Measurements from ENCODE around the gene RSPO3. TPM values are rescaled to one million over a fixed set of nuclear protein-coding genes. Genes with fewer than 3 reads are reported as not detected.

Gene RSPO3
- total and polyA plus RNA-seq, 2 of the 4 experiments (the other 2 are of a cell fraction), result not detected

DNA sequence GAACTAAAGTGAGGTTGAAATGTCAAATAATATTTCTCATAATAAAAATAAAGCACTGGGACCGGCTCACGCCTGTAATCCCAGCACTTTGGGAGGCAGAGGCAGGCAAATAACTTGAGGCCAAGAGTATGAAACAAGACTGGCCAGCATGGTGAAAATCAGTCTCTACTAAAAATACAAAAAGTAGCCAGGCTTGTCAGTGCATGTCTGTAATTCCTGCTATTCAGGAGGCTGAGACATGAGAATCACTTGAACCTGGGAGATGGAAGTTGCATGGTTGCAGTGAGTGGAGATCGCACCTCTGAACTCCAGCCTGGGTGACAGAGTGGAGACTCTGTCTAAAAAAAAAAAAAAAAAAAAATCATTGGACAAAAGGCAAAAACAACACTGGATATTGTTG lies 38.4 kb upstream of the RSPO3 start:
- no peak for ATAC-seq (ENCODE audit: low read depth)
- Histone ChIP-seq H4K5ac (ENCODE audit: low read depth, low read length) (no peak overlapping the region), H3K27ac (ENCODE audit: insufficient read depth, low read length) (no peak overlapping the region), H3K14ac (replicated peaks; ENCODE audit: low read depth, low read length) (no peak overlapping the region), H2BK15ac (ENCODE audit: low read depth, low read length) (no peak overlapping the region), H3K36me3 (ENCODE audit: control insufficient read depth, insufficient read depth, low read length) (no peaks in the 10 kb centered on the region), H4K20me1 (ENCODE audit: insufficient read depth, low read length) (no peaks in the 10 kb centered on the region), H3K27me3 (ENCODE audit: control insufficient read depth, insufficient read depth, low read length) (no peaks in the 10 kb centered on the region; the same call in 1 of the 2 replicates), H3K9ac (ENCODE audit: low read depth, low read length) (no peak overlapping the region), H3K9me1 (ENCODE audit: insufficient read depth, low read length) (no peaks in the 10 kb centered on the region), H3K4me1 (ENCODE audit: control insufficient read depth, insufficient read depth, low read length) (no peaks in the 10 kb centered on the region), H2BK120ac (ENCODE audit: low read depth, low read length) (no peak overlapping the region), H2BK20ac (ENCODE audit: low read depth, low read length) (no peak overlapping the region), H3K23ac (ENCODE audit: low read depth, low read length) (no peak overlapping the region), H3K56ac (ENCODE audit: extremely low read depth, insufficient read depth, low read length) (no peak overlapping the region), H4K91ac (ENCODE audit: insufficient read depth, low read depth, low read length) (no peak overlapping the region), H3K79me1 (ENCODE audit: low read depth in 1 of 2, low read length in 2 of 2) (no peaks in the 10 kb centered on the region), H4K8ac (ENCODE audit: low read depth in 2 of 2, low read length in 2 of 2) (no peak overlapping the region), H2AK9ac (replicated peaks; ENCODE audit: low read depth, low read length, poor library complexity) (no peak overlapping the region), H3K4ac (ENCODE audit: low read depth, low read length) (no peak overlapping the region), H3K9me3 (ENCODE audit: control insufficient read depth, insufficient read depth, low read length) (no peaks in the 10 kb centered on the region), H3K18ac (ENCODE audit: low read depth, low read length) (no peak overlapping the region), H2BK5ac (ENCODE audit: low read depth, low read length, poor library complexity, severe bottlenecking) (no peak overlapping the region), H2AK5ac (ENCODE audit: low read depth, low read length) (no peak overlapping the region), H3K4me3 (ENCODE audit: insufficient read depth, low read depth, low read length) (no peak overlapping the region), H3K4me2 (ENCODE audit: low read depth, low read length) (no peak overlapping the region), H2AFZ (replicated peaks; ENCODE audit: low read length, poor library complexity) (no peak overlapping the region)
- TF ChIP-seq POLR2A (IDR thresholded peaks at IDR 0.05; ENCODE audit: low read depth, low read length) (no peak), FOS (IDR thresholded peaks at IDR 0.05; ENCODE audit: low read depth, low read length) (no peak), RAD21 (IDR thresholded peaks at IDR 0.05; ENCODE audit: low read length) (no peak), NFE2L2 (IDR thresholded peaks at IDR 0.05; ENCODE audit: low read depth, low read length) (no peak), BHLHE40 (IDR thresholded peaks at IDR 0.05; ENCODE audit: low read depth, low read length) (no peak), RCOR1 (IDR thresholded peaks at IDR 0.05; ENCODE audit: insufficient replicate concordance, low read length) (no peak), RFX5 (IDR thresholded peaks at IDR 0.05; ENCODE audit: low read depth, low read length) (no peak), SMC3 (IDR thresholded peaks at IDR 0.05; ENCODE audit: low read depth, low read length) (no peak), MAZ (IDR thresholded peaks at IDR 0.05; ENCODE audit: borderline replicate concordance, low read depth, low read length) (no peak), MXI1 (IDR thresholded peaks at IDR 0.05; ENCODE audit: borderline replicate concordance, low read depth, low read length) (no peak), CEBPB (IDR thresholded peaks at IDR 0.05; ENCODE audit: low read depth, low read length) (no peak), MAFK (IDR thresholded peaks at IDR 0.05; ENCODE audit: low read depth, low read length) (no peak), CHD1 (IDR thresholded peaks at IDR 0.05; ENCODE audit: low read depth, low read length) (no peak)
- TF ChIP-seq, protein P1, sequence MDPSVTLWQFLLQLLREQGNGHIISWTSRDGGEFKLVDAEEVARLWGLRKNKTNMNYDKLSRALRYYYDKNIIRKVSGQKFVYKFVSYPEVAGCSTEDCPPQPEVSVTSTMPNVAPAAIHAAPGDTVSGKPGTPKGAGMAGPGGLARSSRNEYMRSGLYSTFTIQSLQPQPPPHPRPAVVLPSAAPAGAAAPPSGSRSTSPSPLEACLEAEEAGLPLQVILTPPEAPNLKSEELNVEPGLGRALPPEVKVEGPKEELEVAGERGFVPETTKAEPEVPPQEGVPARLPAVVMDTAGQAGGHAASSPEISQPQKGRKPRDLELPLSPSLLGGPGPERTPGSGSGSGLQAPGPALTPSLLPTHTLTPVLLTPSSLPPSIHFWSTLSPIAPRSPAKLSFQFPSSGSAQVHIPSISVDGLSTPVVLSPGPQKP (IDR thresholded peaks at IDR 0.05; ENCODE audit: borderline replicate concordance, low read depth, low read length), result no peak
- TF ChIP-seq, protein P2, sequence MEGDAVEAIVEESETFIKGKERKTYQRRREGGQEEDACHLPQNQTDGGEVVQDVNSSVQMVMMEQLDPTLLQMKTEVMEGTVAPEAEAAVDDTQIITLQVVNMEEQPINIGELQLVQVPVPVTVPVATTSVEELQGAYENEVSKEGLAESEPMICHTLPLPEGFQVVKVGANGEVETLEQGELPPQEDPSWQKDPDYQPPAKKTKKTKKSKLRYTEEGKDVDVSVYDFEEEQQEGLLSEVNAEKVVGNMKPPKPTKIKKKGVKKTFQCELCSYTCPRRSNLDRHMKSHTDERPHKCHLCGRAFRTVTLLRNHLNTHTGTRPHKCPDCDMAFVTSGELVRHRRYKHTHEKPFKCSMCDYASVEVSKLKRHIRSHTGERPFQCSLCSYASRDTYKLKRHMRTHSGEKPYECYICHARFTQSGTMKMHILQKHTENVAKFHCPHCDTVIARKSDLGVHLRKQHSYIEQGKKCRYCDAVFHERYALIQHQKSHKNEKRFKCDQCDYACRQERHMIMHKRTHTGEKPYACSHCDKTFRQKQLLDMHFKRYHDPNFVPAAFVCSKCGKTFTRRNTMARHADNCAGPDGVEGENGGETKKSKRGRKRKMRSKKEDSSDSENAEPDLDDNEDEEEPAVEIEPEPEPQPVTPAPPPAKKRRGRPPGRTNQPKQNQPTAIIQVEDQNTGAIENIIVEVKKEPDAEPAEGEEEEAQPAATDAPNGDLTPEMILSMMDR (conservative IDR thresholded peaks at IDR 0.05; ENCODE audit: low read depth, low read length), result no peak
- TF ChIP-seq, protein P3, sequence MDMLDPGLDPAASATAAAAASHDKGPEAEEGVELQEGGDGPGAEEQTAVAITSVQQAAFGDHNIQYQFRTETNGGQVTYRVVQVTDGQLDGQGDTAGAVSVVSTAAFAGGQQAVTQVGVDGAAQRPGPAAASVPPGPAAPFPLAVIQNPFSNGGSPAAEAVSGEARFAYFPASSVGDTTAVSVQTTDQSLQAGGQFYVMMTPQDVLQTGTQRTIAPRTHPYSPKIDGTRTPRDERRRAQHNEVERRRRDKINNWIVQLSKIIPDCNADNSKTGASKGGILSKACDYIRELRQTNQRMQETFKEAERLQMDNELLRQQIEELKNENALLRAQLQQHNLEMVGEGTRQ (IDR thresholded peaks at IDR 0.05; ENCODE audit: low read depth, low read length), result no peak
- dilution Hi-C loops (cut with HindIII; ENCODE audit: low sequenced_read_pairs, unreplicated experiment) (no loop called here), in situ Hi-C loops (cut with MboI; ENCODE audit: low sequenced_read_pairs) (no loop called here), intact Hi-C loops (cut with micrococcal nuclease) (no loop called here)
- no CpG with 5 or more reads among the region's 3 CpGs for WGBS, 2 experiments (ENCODE audit: extremely low coverage in 2 of 2, insufficient read length in 1 of 2)
- DNase-seq, result no peak
- ChIA-PET CTCF (no interaction called here), POLR2A (ENCODE audit: unreplicated experiment) (no interaction called here)
- BruUV-seq (replicated peaks), result no TSS peak

Data from IMR-90 (cell line).